HG03064 (cell line): ENCODE measurements around the gene METAP1D.
"Not testable (repeated sequence)": the region's sequence is repeated elsewhere in the genome, so short reads cannot be mapped to it uniquely, and the experiment has no call there.

Experiments
- ATAC-seq: cut with Tn5 transposase; IDR thresholded peaks from one replicate; pipeline ENCODE4 v1.9.1; 2021; ENCODE audit warnings: low read depth; ENCODE audit not compliant: unreplicated experiment

The METAP1D gene

DNA sequence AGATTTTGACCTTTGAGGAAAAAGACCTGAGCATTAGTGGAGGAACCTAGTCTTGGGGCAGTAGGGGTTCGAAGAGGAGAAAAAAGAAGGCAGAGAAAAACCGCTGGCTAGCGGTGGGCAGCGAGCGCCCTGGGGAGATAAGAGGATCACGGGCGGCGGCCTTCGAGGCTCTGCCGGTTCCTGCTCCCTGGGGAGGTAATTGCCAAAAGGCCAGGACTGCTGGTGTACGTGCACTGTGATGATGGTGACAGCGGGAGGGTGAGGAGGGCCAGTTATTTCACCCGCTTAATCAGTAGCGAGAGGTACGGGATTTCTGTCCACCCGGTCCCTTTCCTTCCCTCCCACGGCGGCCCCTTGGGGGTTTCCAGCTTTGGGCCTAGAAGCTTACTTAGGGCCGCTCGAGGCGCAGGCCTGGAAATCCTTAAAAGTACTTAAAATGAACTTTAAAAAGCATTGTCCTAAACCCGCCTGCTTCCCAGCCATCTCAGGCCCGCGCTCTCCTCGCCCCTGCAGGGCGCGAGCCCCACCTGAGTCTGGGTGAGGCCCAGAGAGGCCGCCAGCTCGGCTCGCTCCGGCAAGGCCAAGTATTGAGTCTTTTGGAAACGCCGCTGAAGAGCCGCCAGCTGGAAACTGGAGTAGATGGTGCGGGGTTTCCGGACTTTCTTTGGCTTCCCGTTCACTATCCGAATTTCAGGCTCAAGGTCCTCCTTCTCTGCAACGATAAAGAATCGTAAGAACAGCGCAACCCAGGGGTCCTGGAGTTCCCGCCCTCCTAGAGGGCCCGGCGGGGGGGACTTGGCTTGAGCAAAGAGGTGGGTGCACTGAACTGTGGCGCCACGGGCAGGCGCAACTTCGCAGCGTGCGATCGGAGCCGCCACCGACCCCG, 101.4 kb downstream of the METAP1D start:
- ATAC-seq: no peak

DNA sequence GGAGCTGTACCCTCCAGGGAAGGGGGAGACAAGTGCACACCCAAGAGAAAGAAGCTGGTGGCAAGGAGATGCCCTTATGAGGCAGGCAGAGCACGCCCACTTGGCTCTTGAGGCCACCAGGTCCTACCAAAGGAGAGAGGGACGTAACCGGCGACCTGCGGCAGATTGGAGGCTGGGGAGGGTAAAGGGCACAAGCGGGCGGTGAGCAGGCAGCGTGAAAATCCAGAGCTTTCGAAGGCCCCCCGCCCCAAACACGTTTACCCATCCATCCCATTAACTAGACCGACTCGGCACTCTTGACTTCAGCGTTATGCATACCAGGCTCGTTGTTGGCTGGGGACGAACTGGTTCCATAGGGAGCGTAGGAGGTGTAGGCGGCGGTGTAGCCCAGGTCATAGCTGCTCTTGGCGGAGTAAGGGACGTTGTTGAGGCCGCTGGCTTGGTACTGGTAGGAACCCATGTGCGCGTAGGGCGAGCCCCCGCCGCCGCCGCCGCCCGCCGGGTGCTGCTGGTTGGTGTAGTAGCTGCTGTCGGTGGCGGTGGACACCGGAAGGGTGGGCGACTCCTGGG, 102.2 kb downstream of the METAP1D start:
- no peak for ATAC-seq

DNA sequence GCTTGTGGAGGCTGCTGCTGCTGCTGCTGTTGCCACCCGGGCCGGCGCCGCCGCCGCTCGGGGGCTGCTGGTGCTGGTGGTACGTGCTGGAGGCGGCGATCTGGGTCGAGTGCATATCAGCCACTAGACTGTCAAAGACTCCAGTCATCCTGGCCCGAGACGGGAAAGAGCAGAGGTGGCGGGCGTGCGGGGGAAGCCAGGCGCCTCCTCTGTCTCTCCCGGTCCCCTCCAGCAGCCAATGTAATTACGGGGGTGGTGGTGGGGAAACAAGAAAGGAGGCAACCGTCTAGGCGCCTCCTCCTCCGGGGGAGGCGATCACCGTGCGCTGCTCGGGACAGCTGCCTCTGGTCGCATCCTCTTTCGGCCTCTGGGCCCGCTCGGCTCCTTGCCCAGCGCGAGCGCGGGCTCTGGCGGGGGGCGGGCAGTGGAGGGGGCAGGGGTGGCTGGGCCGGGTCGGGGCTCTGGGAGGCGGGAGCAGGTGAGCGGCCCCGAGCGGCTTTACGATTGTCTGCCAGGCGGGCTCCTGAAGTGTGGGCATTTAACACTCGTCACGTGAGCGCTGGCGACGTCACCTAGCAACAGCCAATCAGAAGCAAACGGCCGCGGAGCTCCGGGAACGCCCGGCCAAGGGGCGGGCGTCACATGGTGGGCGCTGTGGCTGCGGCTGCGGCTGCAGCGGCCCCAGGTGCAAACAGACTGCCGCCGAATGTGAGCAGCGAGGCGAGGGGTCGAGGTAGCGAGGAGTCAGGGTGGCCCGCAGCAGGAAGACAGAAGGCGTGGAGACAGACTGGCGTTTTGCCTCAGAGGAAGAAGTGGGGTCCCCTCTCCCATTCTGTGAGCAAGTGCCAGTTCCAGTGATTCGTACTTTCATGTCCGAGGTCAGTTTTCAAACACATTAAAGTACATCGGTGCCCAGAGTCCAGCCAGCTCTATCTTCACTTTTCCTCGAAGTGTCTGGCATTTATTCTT, 102.9 kb downstream of the METAP1D start, which contains the start of gene DLX2:
Gene DLX2 (minus strand): TSS at position 510 of the 969 bp plus-strand sequence. CDS start 362 bp downstream, at position 148.
- peak; percentile 66 for ATAC-seq

DNA sequence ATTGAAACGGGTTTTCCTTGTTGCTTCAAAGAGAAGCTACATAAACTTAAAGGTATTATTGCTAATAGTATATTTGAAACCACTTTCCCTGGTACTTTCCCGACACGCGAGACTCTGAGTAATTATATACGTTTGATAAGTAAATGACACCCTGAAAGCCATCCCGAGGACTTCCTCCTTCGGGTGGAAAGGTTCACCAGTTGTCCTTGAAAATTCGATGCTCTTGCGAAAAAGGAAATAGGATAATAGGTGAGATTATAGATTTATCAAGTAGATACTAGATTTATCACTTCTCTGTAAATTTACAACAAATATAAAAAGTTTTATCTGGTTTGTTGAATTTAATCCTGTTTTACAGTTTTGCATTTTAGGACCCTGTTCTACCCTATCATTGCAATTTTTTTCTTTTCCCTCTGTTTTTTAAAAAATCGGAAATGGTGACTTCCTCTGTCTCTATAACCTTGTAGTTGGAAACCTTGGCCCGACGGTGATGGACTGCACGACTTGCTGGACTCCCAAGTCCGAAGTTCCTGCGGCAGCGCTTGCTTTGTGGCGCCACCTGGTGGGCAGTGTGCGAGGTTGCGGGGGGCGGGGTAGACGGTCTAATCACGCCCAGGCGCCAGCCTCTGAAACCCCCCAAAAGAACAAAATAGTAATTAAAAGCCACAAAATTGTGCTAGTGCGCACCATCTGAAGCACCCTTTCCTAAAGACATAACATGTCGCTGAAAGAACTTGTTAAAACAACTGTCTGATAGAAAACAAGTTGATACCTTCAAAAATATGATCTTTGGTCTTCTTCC, 103.9 kb downstream of the METAP1D start:
- ATAC-seq: no peak

DNA sequence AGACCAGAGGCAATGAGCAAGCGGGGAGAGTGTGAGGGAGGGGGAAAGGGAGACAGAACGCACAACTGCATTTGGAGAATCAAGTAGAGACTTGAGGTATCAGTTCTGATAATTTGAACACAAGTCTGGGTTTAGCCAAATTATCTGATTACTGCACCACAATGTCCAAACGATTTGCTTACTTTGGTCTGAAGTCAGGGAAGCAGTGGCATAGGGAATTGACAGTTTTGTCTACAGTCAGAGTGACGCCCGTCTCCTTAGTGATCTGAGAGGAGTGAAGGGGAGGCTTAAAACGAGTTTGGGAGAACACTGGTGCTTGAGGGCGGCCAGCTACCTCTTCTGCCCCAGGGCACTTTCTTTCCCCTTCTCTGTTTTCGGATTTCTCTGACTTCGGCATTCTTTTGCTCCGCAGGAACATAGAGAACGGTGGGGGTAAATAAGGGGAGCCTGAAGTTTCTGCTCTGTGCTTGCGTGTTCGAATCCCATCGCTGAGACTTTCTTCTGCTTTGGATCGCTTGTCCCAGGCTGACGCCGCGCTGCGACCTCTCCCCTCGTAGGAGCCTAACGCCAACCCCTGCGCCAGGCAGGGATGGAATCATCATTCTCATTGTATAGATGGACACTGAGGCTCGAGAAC, 105.8 kb downstream of the METAP1D start:
- ATAC-seq: no peak

DNA sequence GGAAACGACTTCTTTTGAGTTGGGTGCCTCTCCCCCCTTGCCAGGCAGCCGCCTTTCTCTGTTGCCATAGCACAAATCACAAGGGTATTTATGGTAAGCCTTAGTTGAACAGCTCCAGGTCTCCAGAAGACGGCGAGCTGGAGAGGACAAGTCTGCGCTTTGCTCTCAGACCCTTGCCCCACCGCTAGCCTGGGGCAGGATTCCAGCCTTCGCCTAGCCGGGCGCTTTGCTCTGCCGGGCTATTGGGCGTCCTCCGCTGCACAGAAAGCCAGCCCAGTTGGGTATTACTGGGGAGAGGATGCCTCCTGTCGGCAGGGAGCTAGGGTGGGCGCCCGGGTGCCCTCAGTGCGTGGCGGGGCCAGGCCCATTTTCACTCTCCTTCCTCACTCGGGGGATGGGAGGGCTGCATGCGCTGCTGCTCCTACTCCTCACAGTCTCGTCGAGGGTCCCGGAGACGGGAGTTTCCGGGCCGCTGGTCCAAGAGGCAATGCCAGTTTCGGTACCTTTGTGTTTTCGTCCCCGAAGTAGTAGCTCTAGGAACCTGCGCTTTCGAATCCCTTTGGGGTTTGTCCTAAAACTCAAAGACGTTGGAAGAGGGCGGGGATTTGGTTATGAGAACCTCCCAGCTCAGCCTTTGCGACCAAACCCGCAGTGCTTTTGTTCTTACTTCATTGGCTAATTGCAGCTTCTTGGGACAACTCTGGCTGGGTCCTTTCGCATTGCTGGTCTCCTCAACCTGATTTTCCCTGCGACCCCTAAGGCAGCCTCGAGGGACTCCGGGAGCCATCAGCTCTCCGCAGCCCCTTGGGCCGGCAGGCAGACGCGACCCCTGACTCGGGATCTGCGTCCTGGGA, 106.6 kb downstream of the METAP1D start:
- no peak for ATAC-seq

DNA sequence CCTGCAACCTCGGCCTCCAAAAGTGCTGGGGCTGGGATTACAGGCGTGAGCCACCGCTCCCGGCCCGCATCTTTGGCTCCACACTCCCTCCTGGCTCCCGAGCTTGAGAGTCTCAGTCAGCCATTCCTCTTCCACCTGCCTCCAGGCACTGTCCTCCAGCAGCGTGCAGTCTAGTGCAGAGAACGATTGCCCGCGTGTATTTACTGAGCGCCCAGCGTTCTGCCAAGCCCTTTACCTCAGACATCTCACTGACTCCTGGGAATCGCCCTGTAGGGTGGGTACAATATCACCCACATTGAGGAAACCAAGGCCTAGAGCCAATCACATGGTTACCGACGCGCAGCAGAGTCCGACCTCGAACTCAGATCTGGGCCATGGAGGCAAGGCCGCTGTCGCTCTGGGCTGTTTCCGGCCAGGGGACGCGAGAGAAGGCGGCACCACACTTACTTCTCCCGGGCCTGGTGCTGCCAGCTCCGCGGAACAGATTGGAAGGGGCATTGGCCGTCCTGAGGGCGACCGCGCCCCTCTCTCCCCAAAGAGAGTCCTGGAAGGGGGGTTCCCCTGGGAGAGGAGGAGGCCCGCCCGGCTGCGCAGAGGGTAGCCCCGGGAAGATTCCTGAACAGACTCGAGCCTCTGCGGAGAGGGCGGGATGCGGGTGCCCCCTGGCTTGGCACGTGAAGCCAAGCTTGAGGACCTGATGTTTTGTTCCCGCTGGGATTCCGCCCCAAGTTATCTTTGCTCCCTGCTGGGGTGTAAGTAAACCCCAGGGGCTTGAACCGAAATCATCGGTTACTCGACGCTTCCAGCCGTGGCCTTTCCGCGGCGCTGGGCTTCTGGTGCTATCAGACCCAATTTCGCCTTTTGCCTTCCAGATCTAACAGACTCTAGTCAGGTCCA, 108.2 kb downstream of the METAP1D start:
- no peak for ATAC-seq

DNA sequence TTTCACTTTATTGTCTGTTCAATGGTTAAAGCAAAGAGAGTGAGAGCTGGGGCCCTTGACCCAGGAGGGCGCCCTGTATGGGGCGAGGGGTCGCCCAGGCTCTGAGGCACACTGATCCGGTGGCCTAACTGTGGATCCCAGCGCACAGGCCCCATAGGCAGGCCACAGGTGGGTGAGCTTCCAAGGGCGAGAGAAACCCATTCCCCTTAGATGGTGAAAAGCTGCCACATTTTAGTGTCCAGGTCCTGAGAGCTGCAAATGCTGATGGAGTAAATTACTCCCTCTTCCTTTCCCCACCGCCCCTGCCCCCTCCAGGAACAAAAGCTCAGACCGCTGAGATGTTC, 108.8 kb downstream of the METAP1D start:
- no peak for ATAC-seq

DNA sequence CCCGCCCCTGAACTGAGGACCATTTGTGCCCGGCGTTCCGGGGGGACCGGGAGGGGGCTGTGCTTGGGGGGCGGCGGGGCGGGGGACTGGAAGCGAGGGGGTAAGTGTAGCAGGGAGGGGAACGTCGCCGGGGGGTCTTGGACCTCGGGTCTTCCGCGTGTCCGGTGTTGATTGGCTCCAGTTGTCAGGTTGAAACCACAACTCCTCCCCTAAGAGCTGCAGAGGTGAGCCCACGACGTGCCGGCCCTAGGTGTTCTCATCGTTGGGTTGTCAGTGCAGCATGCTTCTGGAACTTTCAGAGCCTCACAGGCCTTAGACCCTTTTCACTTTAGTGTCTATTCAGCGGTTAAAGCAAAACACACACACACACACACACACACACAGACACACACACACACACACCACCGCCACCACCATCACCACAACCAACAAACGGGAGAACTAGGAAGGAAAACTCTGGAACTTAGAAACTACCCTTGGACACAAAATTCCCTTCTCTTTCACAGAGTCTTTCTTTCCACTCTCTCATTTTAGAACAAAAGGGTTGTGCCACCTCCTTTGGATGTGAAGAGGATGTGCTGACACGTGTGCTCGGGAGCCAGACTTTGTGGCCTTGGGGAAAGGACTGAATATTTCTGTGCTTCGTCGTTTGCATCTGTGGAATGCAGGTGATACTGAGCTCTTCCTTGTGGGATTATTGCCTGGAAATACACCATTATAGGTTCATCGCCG, 109.7 kb downstream of the METAP1D start:
- no peak for ATAC-seq

DNA sequence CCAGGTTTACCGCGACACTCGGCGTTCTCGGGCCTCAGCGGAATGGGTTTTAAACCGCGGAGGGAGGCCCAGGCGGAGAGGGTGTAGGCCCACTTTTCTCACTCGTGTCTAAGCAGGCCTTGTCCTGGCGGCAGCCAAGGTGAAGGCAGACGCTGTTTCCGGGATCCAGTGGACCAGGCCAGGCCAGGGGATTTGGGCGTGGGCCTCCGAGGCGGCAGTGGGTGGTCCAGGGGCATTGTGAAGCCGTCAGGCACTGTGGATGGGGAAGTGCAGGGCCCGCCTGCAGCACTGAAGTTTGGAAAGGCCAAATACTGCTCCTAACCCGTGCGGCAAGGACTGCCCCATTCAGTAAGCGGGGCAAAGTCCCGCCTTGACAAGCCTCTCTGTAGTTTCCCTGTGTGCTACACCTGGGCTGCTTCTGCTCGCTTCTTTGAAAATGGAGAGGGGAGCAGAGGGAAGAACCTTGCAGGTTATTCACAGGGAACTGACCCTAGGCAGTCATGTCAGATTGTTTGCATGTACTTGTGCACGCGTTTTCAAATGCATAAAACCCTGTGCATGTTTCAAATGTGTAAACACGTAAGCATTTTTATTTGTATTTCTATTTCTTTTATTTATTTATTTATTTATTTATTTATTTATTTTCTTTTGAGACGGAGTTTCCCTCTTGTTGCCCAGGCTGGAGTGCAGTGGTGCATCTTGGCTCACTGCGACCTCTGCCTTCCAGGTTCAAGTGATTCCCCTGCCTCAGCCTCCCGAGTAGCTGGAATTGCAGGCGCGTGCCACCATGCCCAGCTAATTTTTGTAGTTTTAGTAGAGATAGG, 110.4 kb downstream of the METAP1D start:
- no peak for ATAC-seq

DNA sequence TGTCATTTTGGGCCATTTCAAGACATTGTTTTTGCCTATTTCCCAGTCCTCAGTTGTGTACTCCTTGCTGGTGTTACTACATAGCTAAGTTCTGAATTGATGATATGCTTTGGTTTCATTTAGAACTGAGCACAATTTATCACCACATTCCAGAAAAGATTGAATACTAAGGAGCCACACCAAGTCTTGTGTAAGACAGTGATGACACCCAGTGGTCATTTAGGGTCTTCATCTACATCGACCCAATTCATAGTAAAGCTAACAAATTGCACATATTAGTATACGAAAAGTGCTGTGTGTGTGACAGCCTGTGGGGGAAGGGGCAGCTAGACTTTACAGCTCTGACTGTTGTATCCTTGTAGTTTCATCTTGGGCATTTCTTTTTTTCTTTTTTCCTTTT, 113.9 kb downstream of the METAP1D start:
- ATAC-seq: no peak

DNA sequence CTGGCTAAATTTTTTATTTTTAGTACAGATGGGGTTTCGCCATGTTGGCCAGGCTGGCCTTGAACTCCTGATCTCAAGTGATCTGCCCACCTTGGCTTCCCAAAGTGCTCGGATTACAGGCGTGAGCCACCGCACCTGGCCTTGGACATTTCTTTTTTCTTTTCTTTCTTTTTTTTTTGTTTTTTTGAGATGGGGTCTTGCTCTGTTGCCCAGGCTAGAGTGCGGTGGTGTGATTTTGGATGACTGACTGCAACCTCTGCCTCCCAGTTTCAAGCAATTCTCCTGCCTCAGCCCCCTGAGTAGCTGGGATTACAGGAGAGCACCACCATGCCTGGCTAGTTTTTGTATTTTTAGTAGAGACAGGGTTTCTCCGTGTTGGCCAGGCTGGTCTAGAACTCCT, 114.4 kb downstream of the METAP1D start:
- ATAC-seq: not testable (repeated sequence)

DNA sequence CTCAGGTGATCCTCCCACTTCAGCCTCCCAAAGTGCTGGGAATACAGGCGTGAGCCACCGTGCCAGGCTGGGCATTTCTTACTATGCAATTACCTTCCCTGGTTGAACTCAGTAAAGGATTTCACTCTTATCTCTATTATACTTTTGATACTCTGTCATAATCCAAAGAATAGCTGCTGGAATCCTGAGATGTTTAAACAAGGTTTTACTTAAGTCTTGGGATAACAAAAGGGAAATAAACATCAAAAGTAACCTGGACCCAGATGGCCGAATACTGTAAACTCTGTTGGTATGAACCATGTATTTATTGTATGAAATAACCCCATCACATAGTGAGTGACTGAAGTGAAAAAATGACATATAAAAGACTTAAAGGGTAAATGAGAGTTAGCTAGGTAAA, 114.8 kb downstream of the METAP1D start:
- ATAC-seq: no peak

DNA sequence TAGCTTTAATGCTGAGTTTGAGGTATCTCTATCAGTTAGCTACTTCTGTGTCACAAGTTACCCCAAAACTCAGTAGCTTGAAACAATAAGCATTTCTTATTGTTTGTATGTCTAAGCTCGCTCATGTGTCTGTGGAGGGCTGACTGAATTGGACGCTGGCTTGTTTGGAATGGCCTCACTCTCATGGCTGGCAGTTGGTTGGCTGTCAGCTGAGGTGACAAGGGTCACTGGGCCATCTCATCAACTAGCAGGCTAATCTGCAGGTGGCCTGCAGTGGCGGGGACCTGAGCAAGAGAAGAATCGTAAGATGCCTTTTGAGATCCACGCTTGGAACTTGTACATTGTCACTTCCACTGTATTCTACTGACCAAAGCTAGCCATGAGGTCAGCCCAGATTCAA, 116.4 kb downstream of the METAP1D start:
- ATAC-seq: no peak

DNA sequence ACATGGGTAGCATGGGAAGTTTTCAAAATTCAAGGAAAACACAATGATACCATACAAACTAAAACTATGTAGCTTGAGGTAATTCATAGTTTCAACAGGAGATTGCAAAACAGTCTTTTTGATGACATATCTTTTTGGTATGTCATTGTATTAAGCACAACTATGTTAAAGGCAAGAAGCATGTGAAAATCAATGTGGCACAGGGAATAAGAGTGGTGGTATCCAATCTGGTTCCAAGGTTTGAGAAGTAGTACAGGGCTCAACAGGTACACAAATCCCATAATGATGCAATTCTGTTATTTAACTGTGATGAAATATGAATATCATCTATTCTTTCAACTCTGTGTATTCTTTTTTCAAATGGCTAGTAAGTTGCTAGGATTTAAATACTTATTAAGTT, 119.3 kb downstream of the METAP1D start:
- ATAC-seq: no peak

DNA sequence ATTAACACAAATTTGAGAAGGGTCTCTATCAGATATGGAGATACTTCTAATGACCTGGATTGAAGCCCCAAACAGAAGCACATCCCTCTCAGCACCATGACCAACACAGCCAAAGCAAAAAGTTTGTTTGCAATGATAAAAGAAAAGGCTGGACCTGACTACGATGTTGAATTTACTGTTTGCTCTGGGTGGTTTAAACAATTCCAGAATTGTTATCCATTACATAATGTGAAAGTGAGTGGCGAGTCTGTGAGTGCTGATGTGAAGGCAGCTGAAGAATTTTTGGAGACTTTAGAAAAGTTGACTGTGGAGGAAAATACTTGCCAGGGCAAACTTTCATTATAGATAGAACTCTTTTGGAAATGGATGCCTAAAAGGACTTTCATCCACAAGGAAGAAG, 120.4 kb downstream of the METAP1D start:
- ATAC-seq: no peak
